Glutamatergic neuron (in vitro differentiated cells): ENCODE data around the gene ARG1. TPM values are rescaled to one million over a fixed set of nuclear protein-coding genes. Genes with fewer than 3 reads are reported as not detected.
"Not testable (repeated sequence)": the region's sequence is repeated elsewhere in the genome, so short reads cannot be mapped to it uniquely, and the experiment has no call there.

Experiments
- DNase-seq: peaks from one replicate; pipeline ENCODE4 v3.0.0; 2022
- H3K27ac Mint-ChIP-seq: one replicate; pipeline ENCODE4 v1.8.0; 2020; ENCODE audit warnings: mild to moderate bottlenecking, mixed read lengths, inconsistent platforms; ENCODE audit not compliant: unreplicated experiment
- H3K27me3 Mint-ChIP-seq: one replicate; pipeline ENCODE4 v1.8.0; 2020; ENCODE audit warnings: mild to moderate bottlenecking, moderate library complexity, mixed read lengths, inconsistent platforms; ENCODE audit not compliant: unreplicated experiment
- H3K36me3 Mint-ChIP-seq: one replicate; pipeline ENCODE4 v1.8.0; 2020; ENCODE audit warnings: mild to moderate bottlenecking, mixed read lengths, inconsistent platforms; ENCODE audit not compliant: unreplicated experiment
- H3K4me1 Mint-ChIP-seq: one replicate; pipeline ENCODE4 v1.8.0; 2020; ENCODE audit warnings: mild to moderate bottlenecking, low read depth, mixed read lengths, inconsistent platforms; ENCODE audit not compliant: unreplicated experiment
- H3K4me3 Mint-ChIP-seq: one replicate; pipeline ENCODE4 v1.8.0; 2020; ENCODE audit warnings: mild to moderate bottlenecking, mixed read lengths, inconsistent platforms; ENCODE audit not compliant: unreplicated experiment
- H3K9me3 Mint-ChIP-seq: one replicate; pipeline ENCODE4 v1.8.0; 2020; ENCODE audit warnings: mild to moderate bottlenecking, moderate library complexity, mixed read lengths, inconsistent platforms; ENCODE audit not compliant: unreplicated experiment
- CTCF ChIP-seq: fragments of 200-600 bp; sonication (generic); IDR thresholded peaks from one replicate; pipeline ENCODE4 v1.5.0; 2021; ENCODE audit not compliant: partially characterized antibody, unreplicated experiment
- total RNA-seq: library from RNA; stranded (reverse); fragmentation: NEBNext Ultra II Directional; extraction: Animal tissue kit (Norgen Biotek cat#: 25700); gene quantifications from one replicate; pipeline ENCODE4 v1.2.1, GENCODE V29; 2021; ENCODE audit not compliant: unreplicated experiment

The ARG1 gene
- total RNA-seq, 1 donor from 2014 or later, result not detected

GRCh38 chr6:131532580-131533039, 40.4 kb upstream of the ARG1 start:
- Mint-ChIP-seq H3K36me3 (no peaks in the 10 kb centered on the region), H3K4me1 (no peaks in the 10 kb centered on the region), H3K9me3 (peaks cover 2% of the 10 kb centered on the region), H3K27me3 (no peaks in the 10 kb centered on the region), H3K27ac (no peak overlapping the region), H3K4me3 (no peak overlapping the region)
- no peak for TF ChIP-seq CTCF
- no peak for DNase-seq

GRCh38 chr6:131538615-131539014, 34.4 kb upstream of the ARG1 start:
- H3K4me3 Mint-ChIP-seq, H3K27ac Mint-ChIP-seq: not testable (repeated sequence)

GRCh38 chr6:131545317-131545716, 27.7 kb upstream of the ARG1 start:
- Mint-ChIP-seq H3K27me3 (peaks cover 2% of the 10 kb centered on the region), H3K4me3 (no peak overlapping the region)

More at GRCh38 chr6:131538615-131539014, 34.4 kb upstream of the ARG1 start:
- not testable (repeated sequence) for H3K36me3 Mint-ChIP-seq, H3K9me3 Mint-ChIP-seq, H3K4me1 Mint-ChIP-seq, H3K27me3 Mint-ChIP-seq, DNase-seq

GRCh38 chr6:131547488-131547887, 25.5 kb upstream of the ARG1 start:
- Mint-ChIP-seq H3K9me3 (peaks cover 2% of the 10 kb centered on the region), H3K4me3 (no peak overlapping the region), H3K36me3 (peaks cover 4% of the 10 kb centered on the region), H3K27me3 (no peaks in the 10 kb centered on the region), H3K27ac (no peak overlapping the region), H3K4me1 (peaks cover 3% of the 10 kb centered on the region)
- no peak for TF ChIP-seq CTCF
- DNase-seq, result no peak

More at GRCh38 chr6:131545317-131545716, 27.7 kb upstream of the ARG1 start:
- H3K36me3 Mint-ChIP-seq, result peaks cover 4% of the 10 kb centered on the region
- H3K9me3 Mint-ChIP-seq, result peaks cover 2% of the 10 kb centered on the region
- DNase-seq, result no peak
- TF ChIP-seq CTCF, result no peak
- H3K4me1 Mint-ChIP-seq, result peaks cover 3% of the 10 kb centered on the region
- H3K27ac Mint-ChIP-seq, result no peak overlapping the region

- H3K4me3 Mint-ChIP-seq, result no peak overlapping the region
- peaks cover 3% of the 10 kb centered on the region for H3K4me1 Mint-ChIP-seq
- TF ChIP-seq CTCF, result no peak
- no peaks in the 10 kb centered on the region for H3K27me3 Mint-ChIP-seq
- peaks cover 2% of the 10 kb centered on the region for H3K9me3 Mint-ChIP-seq
- H3K36me3 Mint-ChIP-seq, result no peaks in the 10 kb centered on the region
- no peak overlapping the region for H3K27ac Mint-ChIP-seq
- no peak for DNase-seq
These were observed 24.6 kb upstream of the ARG1 start for GRCh38 chr6:131548441-131548840.
